Measurements from ENCODE around the gene ITPR1. TPM values are rescaled to one million over a fixed set of nuclear protein-coding genes. Genes with fewer than 3 reads are reported as not detected.

Gene ITPR1
- total and polyA plus RNA-seq, 10 of the 15 experiments (the other 5 are each of a cell fraction or from before 2014, with no cell fraction given), result 12.2 to 239 (median 28.4) TPM

DNA sequence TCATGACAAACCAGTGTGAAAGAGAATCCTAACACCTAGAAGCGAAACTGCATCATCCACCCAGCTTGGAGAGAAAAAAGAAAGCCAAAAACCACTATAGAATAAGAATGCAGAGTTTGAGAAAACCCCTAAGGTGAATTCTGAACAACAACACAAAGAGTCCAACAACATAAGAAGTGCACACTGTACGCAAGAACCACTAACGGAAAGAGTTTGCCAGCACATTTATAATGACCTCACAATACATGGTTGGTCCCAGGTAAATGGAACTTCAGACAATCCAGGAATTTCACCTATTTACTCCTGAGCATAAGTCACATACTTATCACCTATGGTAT is 357.7 kb downstream of the ITPR1 start (continued):
- TF ChIP-seq BHLHE40 (IDR thresholded peaks at IDR 0.05; ENCODE audit: borderline replicate concordance in 1 of 2, low read depth in 2 of 2, low read length in 1 of 2) (peak; percentile 63 to 74), MEF2B (IDR thresholded peaks at IDR 0.05; ENCODE audit: partially characterized antibody, poor library complexity, severe bottlenecking) (peak; percentile 50), MTA3 (IDR thresholded peaks at IDR 0.05; ENCODE audit: borderline replicate concordance, low read length) (peak; percentile 73), ZZZ3 (IDR thresholded peaks at IDR 0.05; ENCODE audit: control insufficient read depth, insufficient read length, low read depth) (no peak), SMARCA5 (IDR thresholded peaks at IDR 0.05) (no peak), RBBP5 (conservative IDR thresholded peaks at IDR 0.05) (no peak), PAX5 (IDR thresholded peaks at IDR 0.05; ENCODE audit: borderline replicate concordance, low read depth, low read length) (0 out of 2 replicates have a peak, but pooled peaks have one; percentile 54), ZNF622 (IDR thresholded peaks at IDR 0.05) (no peak), ESRRA (IDR thresholded peaks at IDR 0.05; ENCODE audit: low read length) (no peak; the same call in none of the 2 replicates), FOXM1 (IDR thresholded peaks at IDR 0.05; ENCODE audit: low read depth, low read length) (no peak), RCOR1 (conservative IDR thresholded peaks at IDR 0.05; ENCODE audit: low read depth, low read length) (no peak), NR2C2 (IDR thresholded peaks at IDR 0.05; ENCODE audit: borderline replicate concordance, control insufficient read depth, insufficient read length, low read depth) (no peak), RUNX3 (IDR thresholded peaks at IDR 0.05; ENCODE audit: low read length) (peak; percentile 80), TCF3 (IDR thresholded peaks at IDR 0.05; ENCODE audit: borderline replicate concordance, insufficient read depth, low read depth, low read length) (no peak), ZBED1 (IDR thresholded peaks at IDR 0.05; ENCODE audit: borderline replicate concordance) (peak; percentile 18; the same call in 1 of the 2 replicates)
- TF ChIP-seq, protein P1, sequence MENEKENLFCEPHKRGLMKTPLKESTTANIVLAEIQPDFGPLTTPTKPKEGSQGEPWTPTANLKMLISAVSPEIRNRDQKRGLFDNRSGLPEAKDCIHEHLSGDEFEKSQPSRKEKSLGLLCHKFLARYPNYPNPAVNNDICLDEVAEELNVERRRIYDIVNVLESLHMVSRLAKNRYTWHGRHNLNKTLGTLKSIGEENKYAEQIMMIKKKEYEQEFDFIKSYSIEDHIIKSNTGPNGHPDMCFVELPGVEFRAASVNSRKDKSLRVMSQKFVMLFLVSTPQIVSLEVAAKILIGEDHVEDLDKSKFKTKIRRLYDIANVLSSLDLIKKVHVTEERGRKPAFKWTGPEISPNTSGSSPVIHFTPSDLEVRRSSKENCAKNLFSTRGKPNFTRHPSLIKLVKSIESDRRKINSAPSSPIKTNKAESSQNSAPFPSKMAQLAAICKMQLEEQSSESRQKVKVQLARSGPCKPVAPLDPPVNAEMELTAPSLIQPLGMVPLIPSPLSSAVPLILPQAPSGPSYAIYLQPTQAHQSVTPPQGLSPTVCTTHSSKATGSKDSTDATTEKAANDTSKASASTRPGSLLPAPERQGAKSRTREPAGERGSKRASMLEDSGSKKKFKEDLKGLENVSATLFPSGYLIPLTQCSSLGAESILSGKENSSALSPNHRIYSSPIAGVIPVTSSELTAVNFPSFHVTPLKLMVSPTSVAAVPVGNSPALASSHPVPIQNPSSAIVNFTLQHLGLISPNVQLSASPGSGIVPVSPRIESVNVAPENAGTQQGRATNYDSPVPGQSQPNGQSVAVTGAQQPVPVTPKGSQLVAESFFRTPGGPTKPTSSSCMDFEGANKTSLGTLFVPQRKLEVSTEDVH (IDR thresholded peaks at IDR 0.05; ENCODE audit: low read depth, partially characterized antibody), result peak; percentile 46
- TF ChIP-seq, protein P2, sequence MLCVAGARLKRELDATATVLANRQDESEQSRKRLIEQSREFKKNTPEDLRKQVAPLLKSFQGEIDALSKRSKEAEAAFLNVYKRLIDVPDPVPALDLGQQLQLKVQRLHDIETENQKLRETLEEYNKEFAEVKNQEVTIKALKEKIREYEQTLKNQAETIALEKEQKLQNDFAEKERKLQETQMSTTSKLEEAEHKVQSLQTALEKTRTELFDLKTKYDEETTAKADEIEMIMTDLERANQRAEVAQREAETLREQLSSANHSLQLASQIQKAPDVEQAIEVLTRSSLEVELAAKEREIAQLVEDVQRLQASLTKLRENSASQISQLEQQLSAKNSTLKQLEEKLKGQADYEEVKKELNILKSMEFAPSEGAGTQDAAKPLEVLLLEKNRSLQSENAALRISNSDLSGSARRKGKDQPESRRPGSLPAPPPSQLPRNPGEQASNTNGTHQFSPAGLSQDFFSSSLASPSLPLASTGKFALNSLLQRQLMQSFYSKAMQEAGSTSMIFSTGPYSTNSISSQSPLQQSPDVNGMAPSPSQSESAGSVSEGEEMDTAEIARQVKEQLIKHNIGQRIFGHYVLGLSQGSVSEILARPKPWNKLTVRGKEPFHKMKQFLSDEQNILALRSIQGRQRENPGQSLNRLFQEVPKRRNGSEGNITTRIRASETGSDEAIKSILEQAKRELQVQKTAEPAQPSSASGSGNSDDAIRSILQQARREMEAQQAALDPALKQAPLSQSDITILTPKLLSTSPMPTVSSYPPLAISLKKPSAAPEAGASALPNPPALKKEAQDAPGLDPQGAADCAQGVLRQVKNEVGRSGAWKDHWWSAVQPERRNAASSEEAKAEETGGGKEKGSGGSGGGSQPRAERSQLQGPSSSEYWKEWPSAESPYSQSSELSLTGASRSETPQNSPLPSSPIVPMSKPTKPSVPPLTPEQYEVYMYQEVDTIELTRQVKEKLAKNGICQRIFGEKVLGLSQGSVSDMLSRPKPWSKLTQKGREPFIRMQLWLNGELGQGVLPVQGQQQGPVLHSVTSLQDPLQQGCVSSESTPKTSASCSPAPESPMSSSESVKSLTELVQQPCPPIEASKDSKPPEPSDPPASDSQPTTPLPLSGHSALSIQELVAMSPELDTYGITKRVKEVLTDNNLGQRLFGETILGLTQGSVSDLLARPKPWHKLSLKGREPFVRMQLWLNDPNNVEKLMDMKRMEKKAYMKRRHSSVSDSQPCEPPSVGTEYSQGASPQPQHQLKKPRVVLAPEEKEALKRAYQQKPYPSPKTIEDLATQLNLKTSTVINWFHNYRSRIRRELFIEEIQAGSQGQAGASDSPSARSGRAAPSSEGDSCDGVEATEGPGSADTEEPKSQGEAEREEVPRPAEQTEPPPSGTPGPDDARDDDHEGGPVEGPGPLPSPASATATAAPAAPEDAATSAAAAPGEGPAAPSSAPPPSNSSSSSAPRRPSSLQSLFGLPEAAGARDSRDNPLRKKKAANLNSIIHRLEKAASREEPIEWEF (IDR thresholded peaks at IDR 0.05; ENCODE audit: insufficient replicate concordance, low read depth, low read length), result no peak
- TF ChIP-seq, protein P3, sequence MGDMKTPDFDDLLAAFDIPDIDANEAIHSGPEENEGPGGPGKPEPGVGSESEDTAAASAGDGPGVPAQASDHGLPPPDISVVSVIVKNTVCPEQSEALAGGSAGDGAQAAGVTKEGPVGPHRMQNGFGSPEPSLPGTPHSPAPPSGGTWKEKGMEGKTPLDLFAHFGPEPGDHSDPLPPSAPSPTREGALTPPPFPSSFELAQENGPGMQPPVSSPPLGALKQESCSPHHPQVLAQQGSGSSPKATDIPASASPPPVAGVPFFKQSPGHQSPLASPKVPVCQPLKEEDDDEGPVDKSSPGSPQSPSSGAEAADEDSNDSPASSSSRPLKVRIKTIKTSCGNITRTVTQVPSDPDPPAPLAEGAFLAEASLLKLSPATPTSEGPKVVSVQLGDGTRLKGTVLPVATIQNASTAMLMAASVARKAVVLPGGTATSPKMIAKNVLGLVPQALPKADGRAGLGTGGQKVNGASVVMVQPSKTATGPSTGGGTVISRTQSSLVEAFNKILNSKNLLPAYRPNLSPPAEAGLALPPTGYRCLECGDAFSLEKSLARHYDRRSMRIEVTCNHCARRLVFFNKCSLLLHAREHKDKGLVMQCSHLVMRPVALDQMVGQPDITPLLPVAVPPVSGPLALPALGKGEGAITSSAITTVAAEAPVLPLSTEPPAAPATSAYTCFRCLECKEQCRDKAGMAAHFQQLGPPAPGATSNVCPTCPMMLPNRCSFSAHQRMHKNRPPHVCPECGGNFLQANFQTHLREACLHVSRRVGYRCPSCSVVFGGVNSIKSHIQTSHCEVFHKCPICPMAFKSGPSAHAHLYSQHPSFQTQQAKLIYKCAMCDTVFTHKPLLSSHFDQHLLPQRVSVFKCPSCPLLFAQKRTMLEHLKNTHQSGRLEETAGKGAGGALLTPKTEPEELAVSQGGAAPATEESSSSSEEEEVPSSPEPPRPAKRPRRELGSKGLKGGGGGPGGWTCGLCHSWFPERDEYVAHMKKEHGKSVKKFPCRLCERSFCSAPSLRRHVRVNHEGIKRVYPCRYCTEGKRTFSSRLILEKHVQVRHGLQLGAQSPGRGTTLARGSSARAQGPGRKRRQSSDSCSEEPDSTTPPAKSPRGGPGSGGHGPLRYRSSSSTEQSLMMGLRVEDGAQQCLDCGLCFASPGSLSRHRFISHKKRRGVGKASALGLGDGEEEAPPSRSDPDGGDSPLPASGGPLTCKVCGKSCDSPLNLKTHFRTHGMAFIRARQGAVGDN (IDR thresholded peaks at IDR 0.05), result peak; percentile 15; the same call in 1 of the 2 replicates
- TF ChIP-seq, protein P4, sequence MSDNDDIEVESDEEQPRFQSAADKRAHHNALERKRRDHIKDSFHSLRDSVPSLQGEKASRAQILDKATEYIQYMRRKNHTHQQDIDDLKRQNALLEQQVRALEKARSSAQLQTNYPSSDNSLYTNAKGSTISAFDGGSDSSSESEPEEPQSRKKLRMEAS (IDR thresholded peaks at IDR 0.05; ENCODE audit: low read depth, low read length), result no peak

Data from GM12878 (cell line).